HFFc6 (cell line): Measurements from ENCODE around the gene CRIP1. TPM values are rescaled to one million over a fixed set of nuclear protein-coding genes. Genes with fewer than 3 reads are reported as not detected.
A peak's percentile ranks its signal among the peaks of the same experiment; 100 is the strongest.

Source experiments
- DNase-seq: peaks from one replicate; pipeline ENCODE4 v3.0.0-alpha.2; 2018
- H3K27ac Mint-ChIP-seq: 2 replicates; pipeline ENCODE4 v1.8.0; 2020; ENCODE audit warnings: mild to moderate bottlenecking, mixed read lengths
- H3K27me3 Mint-ChIP-seq: 2 replicates; pipeline ENCODE4 v1.8.0; 2021; ENCODE audit warnings: mild to moderate bottlenecking, moderate library complexity, mixed read lengths; ENCODE audit not compliant: insufficient read depth
- H3K36me3 Mint-ChIP-seq: 2 replicates; pipeline ENCODE4 v1.8.0; 2021; ENCODE audit warnings: low read depth, mixed read lengths
- H3K4me1 Mint-ChIP-seq: 2 replicates; pipeline ENCODE4 v1.8.0; 2020; ENCODE audit warnings: low read depth, mixed read lengths
- H3K4me3 Mint-ChIP-seq: 2 replicates; pipeline ENCODE4 v1.8.0; 2020; ENCODE audit warnings: mild to moderate bottlenecking, moderate library complexity, mixed read lengths
- H3K9me3 Mint-ChIP-seq: 2 replicates; pipeline ENCODE4 v1.8.0; 2020; ENCODE audit warnings: mild to moderate bottlenecking, mixed read lengths
- CTCF ChIP-seq: fragments of 200-600 bp; sonication (generic); IDR thresholded peaks from 2 replicates; pipeline ENCODE4 v1.5.0; 2021; ENCODE audit warnings: antibody characterized with exemption, mild to moderate bottlenecking
- total RNA-seq, 6 experiments: library from RNA; stranded (reverse); fragmentation: NEBNext Ultra II Directional; extraction: Animal tissue kit (Norgen Biotek cat#: 25700); gene quantifications; 2 replicates in 1 of 6; 3 replicates in 5 of 6; pipeline ENCODE4 v1.2.3, GENCODE V29; 2021

The CRIP1 gene
- total RNA-seq, 6 experiments from 2014 or later: 4.8 to 55.2 (median 42.3) TPM

GRCh38 chr14:105529569-105530284 lies 43.0 kb downstream of the CRIP1 start:
- TF ChIP-seq CTCF: no peak
- H3K9me3 Mint-ChIP-seq: no peaks in the 10 kb centered on the region
- no peak overlapping the region for H3K4me3 Mint-ChIP-seq
- H3K4me1 Mint-ChIP-seq: no peaks in the 10 kb centered on the region
- H3K27ac Mint-ChIP-seq: no peak overlapping the region
- DNase-seq: no peak
- H3K36me3 Mint-ChIP-seq: no peaks in the 10 kb centered on the region
- H3K27me3 Mint-ChIP-seq: peaks cover 18% of the 10 kb centered on the region

- H3K27me3 Mint-ChIP-seq: peaks cover 18% of the 10 kb centered on the region
- no peaks in the 10 kb centered on the region for H3K36me3 Mint-ChIP-seq
- H3K9me3 Mint-ChIP-seq: no peaks in the 10 kb centered on the region
- TF ChIP-seq CTCF: no peak
- no peak overlapping the region for H3K27ac Mint-ChIP-seq
- H3K4me1 Mint-ChIP-seq: no peaks in the 10 kb centered on the region
- no peak overlapping the region for H3K4me3 Mint-ChIP-seq
- DNase-seq: no peak
Measured at GRCh38 chr14:105530285-105531087, 43.8 kb downstream of the CRIP1 start.

- Mint-ChIP-seq H3K27ac (no peak overlapping the region), H3K9me3 (no peaks in the 10 kb centered on the region), H3K4me1 (no peaks in the 10 kb centered on the region), H3K36me3 (no peaks in the 10 kb centered on the region), H3K4me3 (no peak overlapping the region), H3K27me3 (peaks cover 14% of the 10 kb centered on the region)
- DNase-seq: no peak
- TF ChIP-seq CTCF: no peak
Measured at GRCh38 chr14:105531088-105531893, 44.6 kb downstream of the CRIP1 start.

- no peaks in the 10 kb centered on the region for H3K36me3 Mint-ChIP-seq
- no peak for DNase-seq
- H3K27ac Mint-ChIP-seq: no peak overlapping the region
- peaks cover 19% of the 10 kb centered on the region for H3K27me3 Mint-ChIP-seq
- no peaks in the 10 kb centered on the region for H3K9me3 Mint-ChIP-seq
- no peak for TF ChIP-seq CTCF
- no peaks in the 10 kb centered on the region for H3K4me1 Mint-ChIP-seq
- no peak overlapping the region for H3K4me3 Mint-ChIP-seq
Measured at GRCh38 chr14:105531894-105532623, 45.4 kb downstream of the CRIP1 start.

GRCh38 chr14:105532735-105533141 lies 46.1 kb downstream of the CRIP1 start:
- Mint-ChIP-seq H3K4me3 (no peak overlapping the region), H3K27ac (no peak overlapping the region)

More at GRCh38 chr14:105532735-105533141, 46.1 kb downstream of the CRIP1 start:
- peak; percentile 63 for TF ChIP-seq CTCF
- Mint-ChIP-seq H3K9me3 (no peaks in the 10 kb centered on the region), H3K27me3 (peaks cover 20% of the 10 kb centered on the region), H3K4me1 (no peaks in the 10 kb centered on the region), H3K36me3 (no peaks in the 10 kb centered on the region)
- no peak for DNase-seq
